Thyroid gland (tissue), 4 donors: ENCODE data around the gene MS4A10.

ENCODE experiments used
- POLR2A ChIP-seq, 2 donors: fragments of 450-650 bp; IDR thresholded peaks; one replicate each; pipeline ENCODE4 v1.6.1; 2017; ENCODE audit warnings: antibody characterized with exemption in 2 of 2, mild to moderate bottlenecking in 2 of 2, moderate library complexity in 1 of 2
- TF ChIP-seq, protein P1 (sequence below), 6 experiments: fragments of 200-600 bp in 3 of 6; fragments of 450-650 bp in 3 of 6; sonication (generic) in 3 of 6; IDR thresholded peaks; one replicate each; pipeline ENCODE4 v1.5.1; 2016 to 2019; ENCODE audit warnings: antibody characterized with exemption in 6 of 6, mild to moderate bottlenecking in 2 of 6, inconsistent platforms in 1 of 6, moderate library complexity in 1 of 6

DNA sequence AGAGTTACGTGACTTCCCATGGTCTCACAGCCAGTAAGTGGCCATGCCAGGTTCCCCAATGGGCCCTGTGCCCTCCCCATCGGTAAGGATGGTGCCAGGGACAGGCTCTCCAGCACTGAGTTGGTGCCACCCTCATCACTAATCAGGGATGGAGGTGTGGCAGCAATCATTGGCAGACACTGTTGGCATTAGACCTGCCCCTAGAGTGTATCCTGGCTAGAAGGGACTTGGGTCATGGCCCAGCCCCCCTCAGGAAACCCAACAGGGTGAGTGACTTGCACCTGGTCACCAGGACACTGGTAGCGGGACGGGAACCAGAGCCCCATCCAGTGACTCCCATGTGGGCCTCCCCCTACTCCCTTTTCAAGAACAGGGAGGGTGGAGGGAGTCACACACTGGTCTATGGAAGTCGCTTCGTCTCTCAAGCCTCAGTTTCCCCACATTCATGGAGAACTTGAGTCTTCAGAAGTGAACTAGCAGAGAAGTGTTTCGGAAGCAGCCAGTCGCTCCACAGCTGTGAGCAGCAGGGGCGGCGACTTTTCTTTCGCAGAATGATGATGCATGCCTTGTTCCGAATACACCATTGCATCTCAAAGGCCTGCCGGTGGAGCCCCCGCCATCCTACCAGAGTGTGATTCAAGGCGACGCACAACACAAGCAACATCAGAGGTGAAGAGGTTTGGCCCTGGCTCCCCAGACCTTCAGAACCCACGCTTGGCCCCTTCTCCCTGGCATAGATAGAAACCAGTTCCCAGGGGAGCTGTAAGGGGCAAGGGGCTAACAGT lies 12.9 kb downstream of the MS4A10 start:
- TF ChIP-seq, protein P1, sequence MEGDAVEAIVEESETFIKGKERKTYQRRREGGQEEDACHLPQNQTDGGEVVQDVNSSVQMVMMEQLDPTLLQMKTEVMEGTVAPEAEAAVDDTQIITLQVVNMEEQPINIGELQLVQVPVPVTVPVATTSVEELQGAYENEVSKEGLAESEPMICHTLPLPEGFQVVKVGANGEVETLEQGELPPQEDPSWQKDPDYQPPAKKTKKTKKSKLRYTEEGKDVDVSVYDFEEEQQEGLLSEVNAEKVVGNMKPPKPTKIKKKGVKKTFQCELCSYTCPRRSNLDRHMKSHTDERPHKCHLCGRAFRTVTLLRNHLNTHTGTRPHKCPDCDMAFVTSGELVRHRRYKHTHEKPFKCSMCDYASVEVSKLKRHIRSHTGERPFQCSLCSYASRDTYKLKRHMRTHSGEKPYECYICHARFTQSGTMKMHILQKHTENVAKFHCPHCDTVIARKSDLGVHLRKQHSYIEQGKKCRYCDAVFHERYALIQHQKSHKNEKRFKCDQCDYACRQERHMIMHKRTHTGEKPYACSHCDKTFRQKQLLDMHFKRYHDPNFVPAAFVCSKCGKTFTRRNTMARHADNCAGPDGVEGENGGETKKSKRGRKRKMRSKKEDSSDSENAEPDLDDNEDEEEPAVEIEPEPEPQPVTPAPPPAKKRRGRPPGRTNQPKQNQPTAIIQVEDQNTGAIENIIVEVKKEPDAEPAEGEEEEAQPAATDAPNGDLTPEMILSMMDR (IDR thresholded peaks at IDR 0.05), result no peak
- no peak for TF ChIP-seq POLR2A (IDR thresholded peaks at IDR 0.05)
